Colonic mucosa (tissue), 4 donors: Measurements from ENCODE around the gene NINL. TPM values are rescaled to one million over a fixed set of nuclear protein-coding genes. Genes with fewer than 3 reads are reported as not detected.

ENCODE experiments used
- DNase-seq: peaks from one replicate; pipeline ENCODE4 v3.0.0-alpha.2; 2020
- H3K27ac ChIP-seq: fragments of 200-600 bp; one replicate; pipeline ENCODE4 v1.8.0; 2021
- H3K27me3 ChIP-seq: fragments of 200-600 bp; one replicate; pipeline ENCODE4 v1.8.0; 2021
- H3K36me3 ChIP-seq: fragments of 200-600 bp; one replicate; pipeline ENCODE4 v1.8.0; 2021
- H3K4me1 ChIP-seq: fragments of 200-600 bp; one replicate; pipeline ENCODE4 v1.8.0; 2021; ENCODE audit warnings: mild to moderate bottlenecking
- H3K4me3 ChIP-seq: fragments of 200-600 bp; one replicate; pipeline ENCODE4 v1.8.0; 2021
- H3K9ac ChIP-seq, 2 donors: one replicate each; pipeline ENCODE4 v1.7.0; 2013; ENCODE audit warnings: control low read depth in 2 of 2, low read depth in 2 of 2, low read length in 2 of 2
- H3K9me3 ChIP-seq: fragments of 200-600 bp; one replicate; pipeline ENCODE4 v1.8.0; 2021
- CTCF ChIP-seq: fragments of 200-600 bp; IDR thresholded peaks from one replicate; pipeline ENCODE4 v1.8.0; 2022; ENCODE audit warnings: antibody characterized with exemption, mild to moderate bottlenecking
- intact Hi-C: fragments of 100-400 bp; cut with DNase I; formaldehyde crosslinking; loops from one replicate; pipeline ENCODE4 v1.14.1; 2022
- total RNA-seq, 2 donors: library from RNA; stranded (reverse); fragmentation: NEBNext Ultra II Directional in 1 of 2; extraction: Animal tissue kit (Norgen Biotek cat#: 25700) in 1 of 2; gene quantifications; one replicate each; pipeline ENCODE4 v1.2.1, GENCODE V29; 2021
- donor health status: healthy.
- donor health status: DM: no; HTN: no; CAD: no.
- donor health status: DM: no; HTN: no; CAD: no.

NINL gene
- total RNA-seq, 2 donors from 2014 or later, result 3.4 to 5.3 TPM

- no peak overlapping the region for H3K9ac ChIP-seq
- H3K4me1 ChIP-seq, result no peaks in the 10 kb centered on the region
- no peak for TF ChIP-seq CTCF
- H3K4me3 ChIP-seq, result no peak overlapping the region
- H3K9me3 ChIP-seq, result no peaks in the 10 kb centered on the region
- no peak overlapping the region for H3K27ac ChIP-seq
- DNase-seq, result no peak
- intact Hi-C loops, result loop anchor here (5.0 kb wide), 1 partner anchor 83 kb away; the partner anchor contains the start of gene NANP
- no peaks in the 10 kb centered on the region for H3K36me3 ChIP-seq
- no peaks in the 10 kb centered on the region for H3K27me3 ChIP-seq
Observed at GRCh38 chr20:25538838-25539665, 46.3 kb downstream of the NINL start.

GRCh38 chr20:25537890-25538289 lies 47.4 kb downstream of the NINL start:
- H3K27ac ChIP-seq, result no peak overlapping the region
- H3K27me3 ChIP-seq, result no peaks in the 10 kb centered on the region
- TF ChIP-seq CTCF, result no peak
- no peaks in the 10 kb centered on the region for H3K9me3 ChIP-seq
- no peaks in the 10 kb centered on the region for H3K36me3 ChIP-seq
- H3K4me1 ChIP-seq, result no peaks in the 10 kb centered on the region
- H3K9ac ChIP-seq, result no peak overlapping the region
- DNase-seq, result no peak
- intact Hi-C loops, result loop anchor here (5.0 kb wide), 1 partner anchor 84 kb away; the partner anchor contains the start of gene NANP
- no peak overlapping the region for H3K4me3 ChIP-seq

GRCh38 chr20:25535762-25536161 lies 49.6 kb downstream of the NINL start:
- H3K9ac ChIP-seq, result no peak overlapping the region
- no peak overlapping the region for H3K4me3 ChIP-seq
- H3K9me3 ChIP-seq, result no peaks in the 10 kb centered on the region
- H3K4me1 ChIP-seq, result no peaks in the 10 kb centered on the region
- H3K27ac ChIP-seq, result no peak overlapping the region
- no peak for TF ChIP-seq CTCF
- DNase-seq, result no peak
- no peaks in the 10 kb centered on the region for H3K27me3 ChIP-seq
- no peaks in the 10 kb centered on the region for H3K36me3 ChIP-seq
- intact Hi-C loops, result loop anchor here (5.0 kb wide), 1 partner anchor 87 kb away; the partner anchor contains the start of gene NANP

- intact Hi-C loops, result loop anchor here (5.0 kb wide), 1 partner anchor 87 kb away; the partner anchor contains the start of gene NANP
- Histone ChIP-seq H3K27me3 (no peaks in the 10 kb centered on the region), H3K9me3 (no peaks in the 10 kb centered on the region), H3K36me3 (no peaks in the 10 kb centered on the region), H3K4me1 (no peaks in the 10 kb centered on the region), H3K9ac (no peak overlapping the region), H3K27ac (no peak overlapping the region), H3K4me3 (no peak overlapping the region)
- no peak for DNase-seq
- no peak for TF ChIP-seq CTCF
Observed at GRCh38 chr20:25534845-25535244, 50.5 kb downstream of the NINL start.

- Histone ChIP-seq H3K9ac (no peak overlapping the region), H3K27ac (no peak overlapping the region), H3K27me3 (no peaks in the 10 kb centered on the region), H3K36me3 (no peaks in the 10 kb centered on the region), H3K4me1 (no peaks in the 10 kb centered on the region), H3K4me3 (no peak overlapping the region), H3K9me3 (no peaks in the 10 kb centered on the region)
- intact Hi-C loops, result no loop called here
- DNase-seq, result no peak
- TF ChIP-seq CTCF, result no peak
Observed at GRCh38 chr20:25533920-25534700, 51.2 kb downstream of the NINL start.
